ENCODE measurements around the gene GDF3. TPM values are rescaled to one million over a fixed set of nuclear protein-coding genes. Genes with fewer than 3 reads are reported as not detected.

Gene GDF3
- polyA plus RNA-seq, 2 of the 4 experiments (the other 2 are of a cell fraction), result not detected

Other genes starting within 250 kb of the GDF3 start
- gene CD163, start 192.0 kb downstream of the GDF3 start, polyA plus RNA-seq (2011; rRNA removed), result not detected in 2 replicates
- gene CD163, start 192.0 kb downstream of the GDF3 start, polyA plus RNA-seq (2017; fragmentation: RNase III; extraction: RNeasy Plus Mini Kit Qiagen cat#74134 plus additional on column Dnase treatment), result not detected in 3 replicates
- gene APOBEC1, start 29.9 kb downstream of the GDF3 start, polyA plus RNA-seq (2011; rRNA removed), result not detected in 2 replicates
- gene APOBEC1, start 29.9 kb downstream of the GDF3 start, polyA plus RNA-seq (2017; fragmentation: RNase III; extraction: RNeasy Plus Mini Kit Qiagen cat#74134 plus additional on column Dnase treatment), result not detected in 3 replicates
- not detected in 2 replicates for gene DPPA3, start 15.7 kb upstream of the GDF3 start, polyA plus RNA-seq (2011; rRNA removed)
- not detected in 3 replicates for gene DPPA3, start 15.7 kb upstream of the GDF3 start, polyA plus RNA-seq (2017; fragmentation: RNase III; extraction: RNeasy Plus Mini Kit Qiagen cat#74134 plus additional on column Dnase treatment)
- not detected in 2 replicates for gene CLEC4C, start 51.6 kb upstream of the GDF3 start, polyA plus RNA-seq (2011; rRNA removed)
- gene CLEC4C, start 51.6 kb upstream of the GDF3 start, polyA plus RNA-seq (2017; fragmentation: RNase III; extraction: RNeasy Plus Mini Kit Qiagen cat#74134 plus additional on column Dnase treatment), result not detected in 3 replicates
- not detected in 2 replicates for gene NANOGNB, start 69.4 kb upstream of the GDF3 start, polyA plus RNA-seq (2011; rRNA removed)
- gene NANOGNB, start 69.4 kb upstream of the GDF3 start, polyA plus RNA-seq (2017; fragmentation: RNase III; extraction: RNeasy Plus Mini Kit Qiagen cat#74134 plus additional on column Dnase treatment), result not detected in 3 replicates
- gene NANOG, start 93.6 kb upstream of the GDF3 start, polyA plus RNA-seq (2011; rRNA removed), result 0.05 TPM in 1 of 2 replicates, not detected in the other
- gene NANOG, start 93.6 kb upstream of the GDF3 start, polyA plus RNA-seq (2017; fragmentation: RNase III; extraction: RNeasy Plus Mini Kit Qiagen cat#74134 plus additional on column Dnase treatment), result not detected in 3 replicates
- 0.68 and 0.91 TPM in 2 replicates for gene SLC2A14, start 177.1 kb upstream of the GDF3 start, polyA plus RNA-seq (2011; rRNA removed)
- 0.16 to 0.30 TPM (median 0.25 TPM) in 3 replicates for gene SLC2A14, start 177.1 kb upstream of the GDF3 start, polyA plus RNA-seq (2017; fragmentation: RNase III; extraction: RNeasy Plus Mini Kit Qiagen cat#74134 plus additional on column Dnase treatment)
- 52.4 and 56.4 TPM in 2 replicates for gene SLC2A3, start 240.4 kb upstream of the GDF3 start, polyA plus RNA-seq (2011; rRNA removed)
- gene SLC2A3, start 240.4 kb upstream of the GDF3 start, polyA plus RNA-seq (2017; fragmentation: RNase III; extraction: RNeasy Plus Mini Kit Qiagen cat#74134 plus additional on column Dnase treatment), result 7.8 to 13.3 TPM (median 8.7 TPM) in 3 replicates